SU-DHL-6 (cell line): Measurements from ENCODE around the gene TMEM207.

Experiments
- EZH2phosphoT487 ChIP-seq: fragments of 200-600 bp; sonication (generic), shearing (Covaris generic); conservative IDR thresholded peaks from 2 replicates; pipeline ENCODE4 v1.6.1; 2018; ENCODE audit warnings: mild to moderate bottlenecking, antibody characterized with exemption, low read length, moderate library complexity, mixed read lengths
- TF ChIP-seq, protein P1 (sequence below): fragments of 200-600 bp; sonication (generic); IDR thresholded peaks from one replicate; pipeline ENCODE4 v1.5.1; 2017; ENCODE audit warnings: antibody characterized with exemption, mild to moderate bottlenecking, low read length, moderate library complexity; ENCODE audit not compliant: insufficient read depth, poor library complexity, severe bottlenecking

DNA sequence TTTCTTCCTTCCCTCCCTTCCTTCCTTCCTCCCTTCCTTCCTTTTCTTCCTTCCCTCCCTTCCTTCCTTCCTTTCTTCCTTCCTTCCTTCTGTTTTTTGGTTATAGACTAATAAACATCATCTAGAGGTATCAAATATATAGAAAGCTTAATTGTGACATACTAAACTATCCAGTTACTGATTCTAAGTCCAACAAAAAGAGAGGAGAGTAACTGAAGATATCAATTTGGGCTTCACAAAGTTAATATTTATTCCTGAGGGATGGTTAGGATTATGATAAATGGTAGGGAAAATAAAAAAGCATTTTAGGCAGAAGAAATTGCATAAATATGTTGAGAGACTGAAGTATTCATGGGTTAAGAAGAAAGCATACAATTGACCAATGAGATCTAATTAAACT is 69.5 kb downstream of the TMEM207 start:
- TF ChIP-seq, protein P1, sequence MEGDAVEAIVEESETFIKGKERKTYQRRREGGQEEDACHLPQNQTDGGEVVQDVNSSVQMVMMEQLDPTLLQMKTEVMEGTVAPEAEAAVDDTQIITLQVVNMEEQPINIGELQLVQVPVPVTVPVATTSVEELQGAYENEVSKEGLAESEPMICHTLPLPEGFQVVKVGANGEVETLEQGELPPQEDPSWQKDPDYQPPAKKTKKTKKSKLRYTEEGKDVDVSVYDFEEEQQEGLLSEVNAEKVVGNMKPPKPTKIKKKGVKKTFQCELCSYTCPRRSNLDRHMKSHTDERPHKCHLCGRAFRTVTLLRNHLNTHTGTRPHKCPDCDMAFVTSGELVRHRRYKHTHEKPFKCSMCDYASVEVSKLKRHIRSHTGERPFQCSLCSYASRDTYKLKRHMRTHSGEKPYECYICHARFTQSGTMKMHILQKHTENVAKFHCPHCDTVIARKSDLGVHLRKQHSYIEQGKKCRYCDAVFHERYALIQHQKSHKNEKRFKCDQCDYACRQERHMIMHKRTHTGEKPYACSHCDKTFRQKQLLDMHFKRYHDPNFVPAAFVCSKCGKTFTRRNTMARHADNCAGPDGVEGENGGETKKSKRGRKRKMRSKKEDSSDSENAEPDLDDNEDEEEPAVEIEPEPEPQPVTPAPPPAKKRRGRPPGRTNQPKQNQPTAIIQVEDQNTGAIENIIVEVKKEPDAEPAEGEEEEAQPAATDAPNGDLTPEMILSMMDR = no peak
- TF ChIP-seq EZH2phosphoT487 = no peak
